ENCODE data around the gene ADGRF3.
"Not testable (repeated sequence)": the region's sequence is repeated elsewhere in the genome, so short reads cannot be mapped to it uniquely, and the experiment has no call there.

The ADGRF3 gene

GRCh38 chr2:26316845-26317244 lies 29.7 kb downstream of the ADGRF3 start:
- DNase-seq (ENCODE audit: low spot score): no peak

DNA sequence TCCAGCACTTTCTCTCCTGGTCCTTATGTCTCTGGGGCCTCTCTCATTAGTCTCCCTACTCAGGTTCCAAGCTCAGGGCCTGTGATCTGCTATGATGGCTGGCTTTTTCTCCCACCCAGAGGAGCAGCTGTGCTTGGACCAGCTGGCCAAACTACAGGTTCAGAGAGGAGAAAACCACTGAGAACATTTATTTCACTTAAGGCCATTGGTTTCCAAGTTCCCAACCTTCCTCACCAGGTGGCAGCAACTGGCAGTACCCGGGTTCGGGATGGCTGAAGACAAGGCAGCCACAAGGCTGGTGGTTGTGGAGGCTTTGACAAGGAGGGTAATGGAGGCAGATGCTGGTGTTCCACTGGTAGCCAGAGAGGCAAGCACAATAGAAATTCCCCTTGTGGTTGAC lies 30.5 kb downstream of the ADGRF3 start:
- DNase-seq (ENCODE audit: low spot score): no peak

- no peak for DNase-seq (ENCODE audit: low spot score)
Observed at GRCh38 chr2:26314243-26314642, 32.3 kb downstream of the ADGRF3 start.

- no peak for DNase-seq (ENCODE audit: low spot score)
Observed at GRCh38 chr2:26313446-26313845, 33.1 kb downstream of the ADGRF3 start.

- peak; percentile 36 for DNase-seq (ENCODE audit: low spot score)
Observed at GRCh38 chr2:26312471-26312870, 34.1 kb downstream of the ADGRF3 start.

DNA sequence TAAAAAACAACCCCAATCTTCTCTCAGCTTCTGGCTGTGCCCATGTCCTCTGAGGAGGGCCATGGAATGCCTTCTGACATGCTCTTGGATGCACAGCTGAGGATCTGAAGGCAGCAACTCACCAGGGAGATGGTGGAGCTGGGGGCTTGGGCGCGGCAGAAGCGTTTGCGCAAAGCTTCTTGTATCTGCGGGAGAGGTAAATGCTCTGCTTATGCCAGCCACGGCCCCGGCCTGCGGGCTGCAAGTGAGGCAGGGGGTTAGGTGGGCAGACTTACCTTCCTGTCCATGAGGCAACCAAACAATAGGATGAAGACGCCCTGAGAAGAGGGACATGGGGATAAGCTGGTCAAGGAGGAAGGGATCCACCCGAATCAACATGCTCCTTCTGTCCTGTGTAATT lies 36.7 kb downstream of the ADGRF3 start:
- DNase-seq (ENCODE audit: low spot score): peak; percentile 42

DNA sequence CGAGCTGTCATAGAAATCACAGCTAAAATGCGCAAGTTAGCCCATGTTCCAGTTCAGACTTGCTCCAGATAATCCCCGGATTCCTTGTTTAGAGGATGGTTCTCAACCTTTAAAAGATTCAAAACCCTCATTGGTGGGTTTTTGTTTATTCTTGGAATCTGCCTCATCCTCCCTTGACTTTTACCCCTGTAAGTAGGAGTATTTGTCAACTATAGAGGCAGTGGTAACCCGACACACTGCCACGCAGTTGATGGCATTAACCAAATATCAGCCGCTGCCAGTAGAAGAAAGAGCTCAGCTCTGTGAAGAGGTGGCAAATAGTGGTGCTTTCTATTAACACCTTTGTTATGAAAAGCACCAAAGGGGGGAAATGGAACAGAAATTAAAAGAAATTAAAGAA lies 41.0 kb downstream of the ADGRF3 start:
- no peak for DNase-seq (ENCODE audit: low spot score)

DNA sequence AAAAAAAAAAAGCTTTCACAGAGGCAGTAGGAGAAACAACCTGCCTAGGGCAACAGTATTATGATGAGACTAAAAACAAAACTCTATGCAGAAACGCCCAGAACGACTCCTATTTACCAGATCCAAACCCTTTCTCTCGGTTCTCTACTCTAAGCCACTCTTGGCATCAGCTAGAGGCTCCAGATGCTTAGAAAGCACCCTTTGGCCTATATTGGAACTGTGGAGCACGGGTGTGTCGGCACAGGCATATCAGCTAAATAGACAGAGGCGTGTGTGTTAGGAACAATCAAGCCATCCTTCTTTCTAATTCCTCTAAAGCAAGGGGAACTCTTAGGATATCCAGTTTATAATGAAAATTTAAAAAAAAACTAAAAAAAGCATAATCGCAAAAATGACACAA lies 41.5 kb downstream of the ADGRF3 start:
- not testable (repeated sequence) for DNase-seq (ENCODE audit: low spot score)

DNA sequence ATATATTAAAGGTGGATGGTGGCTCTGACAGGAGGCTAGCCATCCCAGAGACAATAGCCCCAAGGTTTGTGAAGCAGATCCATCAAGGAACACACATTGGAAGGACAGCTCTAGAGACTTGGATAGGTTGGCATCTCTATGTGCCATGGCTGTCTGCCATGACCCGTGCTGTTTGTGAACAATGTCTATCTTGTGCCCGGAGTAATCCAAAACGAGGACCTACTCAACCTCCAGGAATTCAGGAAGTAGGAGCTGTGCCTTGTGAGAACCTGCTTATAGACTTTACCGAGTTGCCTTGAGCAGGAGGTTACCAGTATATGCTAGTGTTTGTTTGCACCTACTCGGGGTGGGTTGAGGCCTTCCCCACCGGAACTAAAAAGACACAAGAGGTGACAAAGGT lies 43.7 kb downstream of the ADGRF3 start:
- DNase-seq (ENCODE audit: low spot score): no peak

DNA sequence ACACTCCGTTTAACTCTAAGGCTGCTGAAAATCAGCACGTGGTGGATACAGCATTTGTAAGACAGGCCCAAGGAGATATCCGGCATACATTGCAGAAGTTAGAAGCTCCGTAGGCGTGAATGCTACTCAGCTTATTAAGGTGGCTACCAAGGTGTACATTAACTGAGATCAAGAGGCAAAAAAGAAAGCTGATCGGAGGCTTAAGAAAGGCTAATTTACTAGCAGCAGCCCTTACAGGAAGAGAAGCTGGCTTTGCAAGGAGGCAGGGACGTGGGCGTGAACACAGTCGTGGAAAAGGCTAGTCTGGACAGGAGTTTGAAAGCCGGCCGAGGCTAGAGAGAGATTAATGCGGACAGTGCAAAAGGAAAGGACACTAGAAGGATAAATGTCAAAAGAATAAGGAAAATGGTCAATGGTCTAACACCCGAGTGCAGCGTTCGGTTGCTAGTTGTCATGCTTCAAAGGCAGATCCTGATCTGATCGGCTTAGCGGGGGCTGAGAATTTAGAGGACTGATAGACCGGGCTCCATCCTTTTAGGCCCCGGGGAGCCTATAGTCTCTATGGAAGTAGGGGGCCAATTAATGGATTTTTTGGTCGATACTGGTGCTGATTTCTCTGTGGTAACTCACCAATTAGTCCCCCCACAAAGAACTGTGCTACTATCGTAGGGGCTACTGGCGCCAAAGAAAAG lies 46.2 kb downstream of the ADGRF3 start:
- DNase-seq (ENCODE audit: low spot score): peak; percentile 64

GRCh38 chr2:26299471-26300101 lies 47.0 kb downstream of the ADGRF3 start:
- DNase-seq (ENCODE audit: low spot score): peak; percentile 66

DNA sequence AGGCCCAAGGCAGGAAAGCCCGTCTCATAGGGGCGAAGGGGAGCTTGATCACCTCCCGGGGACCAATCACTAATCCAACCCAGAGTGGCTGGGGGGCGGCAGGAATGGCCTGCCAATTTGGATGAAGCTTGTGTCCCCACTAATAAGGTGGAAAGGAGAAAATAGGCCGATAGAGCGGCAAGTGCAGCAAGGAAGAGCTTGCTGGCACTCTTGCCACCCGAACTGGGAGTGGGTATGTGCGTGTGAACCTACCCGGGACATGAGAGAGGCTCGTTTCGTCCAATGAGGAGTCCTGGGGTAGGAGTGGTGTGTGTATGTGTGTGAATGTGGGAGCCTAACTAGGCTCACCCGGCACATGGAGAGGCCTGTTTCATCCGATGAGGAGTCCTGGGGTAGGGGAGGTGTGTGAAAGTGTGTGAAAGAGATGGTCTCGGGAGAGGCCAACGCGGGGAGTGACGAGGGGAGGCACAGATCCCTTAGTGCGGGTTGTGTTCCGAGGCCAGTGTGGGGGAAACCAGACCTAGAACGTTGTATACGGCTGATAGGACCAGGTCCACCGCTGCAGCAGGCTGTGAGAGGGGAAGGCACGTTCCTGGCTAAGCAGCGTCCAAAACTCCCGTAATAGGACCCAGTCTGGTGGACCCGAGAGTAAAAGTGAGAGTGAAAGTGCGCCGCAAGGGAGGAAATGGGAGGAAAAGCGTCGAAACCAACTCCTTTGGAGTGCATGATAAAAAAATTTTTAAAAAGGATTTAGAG lies 47.8 kb downstream of the ADGRF3 start:
- DNase-seq (ENCODE audit: low spot score): peak; percentile 74

DNA sequence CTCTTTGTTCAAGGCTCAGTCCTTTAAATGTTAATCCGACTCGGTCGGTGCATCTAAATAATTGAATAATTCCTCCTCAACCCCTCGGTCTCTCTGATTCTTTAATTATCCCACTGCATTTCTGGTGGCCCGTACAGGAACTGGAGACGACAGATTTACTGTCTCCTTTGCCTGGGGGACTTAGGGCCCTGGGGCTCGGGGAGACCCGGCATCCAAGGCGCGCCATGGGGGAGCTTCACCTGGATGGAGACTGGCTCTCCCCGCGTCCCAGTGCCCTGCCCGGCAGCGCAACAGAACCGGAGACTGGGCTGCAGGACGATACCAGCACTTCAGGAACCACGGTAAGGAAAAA lies 48.3 kb downstream of the ADGRF3 start:
- DNase-seq (ENCODE audit: low spot score): peak; percentile 54

DNA sequence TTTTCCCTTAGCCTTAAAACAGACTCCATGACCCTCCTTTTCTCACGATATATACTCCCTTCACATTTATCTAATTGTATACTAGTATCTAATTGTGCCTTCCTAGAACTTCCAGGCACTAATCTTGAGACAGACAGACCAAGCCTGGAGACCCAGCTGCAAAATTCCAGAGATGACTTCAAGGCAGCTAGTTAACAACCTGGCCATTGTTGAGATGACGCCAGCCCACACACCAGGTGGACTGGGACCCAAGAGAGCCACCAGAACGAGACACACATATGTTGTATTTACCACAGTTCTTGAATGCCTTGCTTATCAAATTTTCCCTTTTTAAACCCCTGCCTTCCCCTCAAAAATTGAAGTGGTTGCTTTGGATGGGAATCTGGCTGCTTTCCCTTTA lies 49.5 kb downstream of the ADGRF3 start:
- peak; percentile 20 for DNase-seq (ENCODE audit: low spot score)

- DNase-seq (ENCODE audit: low spot score): no peak
Observed at GRCh38 chr2:26295511-26295910, 51.1 kb downstream of the ADGRF3 start.

GRCh38 chr2:26292646-26293045 lies 53.9 kb downstream of the ADGRF3 start:
- no peak for DNase-seq (ENCODE audit: low spot score)

GRCh38 chr2:26290001-26290400 lies 56.6 kb downstream of the ADGRF3 start:
- DNase-seq (ENCODE audit: low spot score): no peak

DNA sequence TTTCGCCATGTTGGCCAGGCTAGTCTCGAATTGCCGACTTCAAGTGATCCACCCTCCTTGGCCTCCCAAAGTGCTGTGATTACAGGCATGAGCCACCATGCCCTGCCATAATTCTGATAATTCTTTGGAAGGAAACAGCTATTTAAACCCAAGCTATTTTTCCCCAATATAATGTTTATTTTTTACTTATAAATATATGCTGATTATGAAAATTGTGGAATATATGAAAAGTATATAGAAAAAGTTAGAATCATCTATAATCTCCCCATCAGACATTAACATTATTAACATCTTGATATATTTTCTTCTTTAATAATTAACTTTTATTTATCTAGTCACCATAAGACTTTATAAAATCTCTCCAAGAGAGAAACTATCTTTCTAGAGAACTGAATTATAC lies 60.7 kb downstream of the ADGRF3 start:
- DNase-seq (ENCODE audit: low spot score): no peak

- no peak for DNase-seq (ENCODE audit: low spot score)
Observed at GRCh38 chr2:26284132-26284531, 62.5 kb downstream of the ADGRF3 start.

- DNase-seq (ENCODE audit: low spot score): no peak
Observed at GRCh38 chr2:26283606-26284005, 63.0 kb downstream of the ADGRF3 start.

DNA sequence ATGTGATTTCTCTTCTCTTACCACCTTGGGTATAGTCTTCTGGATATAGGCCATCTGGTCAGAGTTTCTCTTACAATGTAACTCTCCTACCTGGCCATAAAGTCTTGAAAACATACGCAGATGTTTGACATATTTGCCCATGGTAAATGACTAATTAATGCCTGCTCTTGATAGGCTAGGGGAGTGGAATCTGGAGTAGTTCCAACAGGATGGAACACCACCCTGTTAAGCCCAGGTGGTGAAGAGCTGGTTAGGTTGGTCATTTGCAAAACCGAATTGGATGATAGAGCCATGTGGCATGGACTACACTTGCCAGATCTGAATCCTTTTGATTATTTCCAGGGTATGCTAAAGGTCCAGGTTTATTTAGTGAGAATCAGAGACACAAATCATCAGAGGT lies 65.4 kb downstream of the ADGRF3 start:
- no peak for DNase-seq (ENCODE audit: low spot score)

GRCh38 chr2:26279886-26280285 lies 66.7 kb downstream of the ADGRF3 start:
- no peak for DNase-seq (ENCODE audit: low spot score)

DNA sequence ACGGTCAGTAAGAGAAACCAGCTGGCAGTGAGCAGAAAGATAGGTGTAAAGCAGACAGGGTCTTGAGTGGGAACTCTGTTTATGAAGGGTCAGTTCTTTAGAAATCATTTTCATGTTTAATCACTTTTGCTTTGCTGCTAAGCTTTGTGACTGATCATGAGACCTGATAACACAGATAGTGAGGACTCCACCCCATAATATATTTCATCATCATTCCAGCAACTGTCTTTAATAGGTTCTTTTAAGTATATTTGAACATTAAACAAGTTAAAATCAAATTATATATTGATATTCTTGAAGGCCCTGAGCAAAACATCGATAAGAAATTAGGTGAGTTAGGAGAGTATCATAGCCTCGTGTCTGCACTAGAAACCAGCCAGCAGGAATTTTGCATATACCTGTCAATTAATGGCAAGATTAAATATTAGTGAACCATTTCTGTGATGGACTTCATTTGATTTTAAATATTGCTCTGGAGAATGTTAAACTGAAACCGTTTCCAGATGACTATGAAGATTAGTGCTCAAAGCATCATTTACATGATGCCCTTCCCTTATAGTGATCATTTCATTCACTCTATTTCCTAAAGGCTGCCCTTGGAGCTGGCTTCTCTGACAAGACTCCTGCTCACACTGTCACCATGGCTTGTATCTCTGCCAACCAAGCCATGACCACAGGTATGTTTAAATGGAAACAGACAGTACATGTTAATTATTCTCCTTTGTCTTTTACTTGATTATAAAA lies 69.9 kb downstream of the ADGRF3 start:
- no peak for DNase-seq (ENCODE audit: low spot score)

All from left forelimb (tissue), 1 donor.